NCI-H510A (cell line): ENCODE results near the gene LPP.
"Not testable (repeated sequence)": the region's sequence is repeated elsewhere in the genome, so short reads cannot be mapped to it uniquely, and the experiment has no call there.

Source experiments
- DNase-seq: peaks from one replicate; lab custom pipeline; 2025; lab: John Stamatoyannopoulos, UW

LPP gene

GRCh38 chr3:188154014-188154808 lies at the start of gene LPP:
Gene LPP (plus strand): TSS chr3:188154157. CDS start chr3:188406121, 251,964 bp downstream.
- peak; percentile 57 for DNase-seq

GRCh38 chr3:188106006-188106405 lies 48.0 kb upstream of the LPP start:
- no peak for DNase-seq

GRCh38 chr3:188106454-188106853 lies 47.5 kb upstream of the LPP start:
- no peak for DNase-seq

GRCh38 chr3:188106887-188107830 lies 46.8 kb upstream of the LPP start:
- DNase-seq: no peak

GRCh38 chr3:188108703-188109412 lies 45.1 kb upstream of the LPP start:
- DNase-seq: no peak

- no peak for DNase-seq
Observed at GRCh38 chr3:188111002-188111584, 42.9 kb upstream of the LPP start.

GRCh38 chr3:188113756-188114155 lies 40.2 kb upstream of the LPP start:
- DNase-seq: no peak

- no peak for DNase-seq
Observed at GRCh38 chr3:188119846-188120245, 34.1 kb upstream of the LPP start.

- DNase-seq: no peak
Observed at GRCh38 chr3:188122571-188123169, 31.3 kb upstream of the LPP start.

- DNase-seq: no peak
Observed at GRCh38 chr3:188123170-188123905, 30.6 kb upstream of the LPP start.

GRCh38 chr3:188124184-188124583 lies 29.8 kb upstream of the LPP start:
- no peak for DNase-seq

- DNase-seq: no peak
Observed at GRCh38 chr3:188125076-188125475, 28.9 kb upstream of the LPP start.

GRCh38 chr3:188126276-188126675 lies 27.7 kb upstream of the LPP start:
- no peak for DNase-seq

- no peak for DNase-seq
Observed at GRCh38 chr3:188126934-188127333, 27.0 kb upstream of the LPP start.

- no peak for DNase-seq
Observed at GRCh38 chr3:188128905-188129304, 25.1 kb upstream of the LPP start.

GRCh38 chr3:188131023-188131422 lies 22.9 kb upstream of the LPP start:
- not testable (repeated sequence) for DNase-seq

GRCh38 chr3:188133219-188133618 lies 20.7 kb upstream of the LPP start:
- no peak for DNase-seq

- no peak for DNase-seq
Observed at GRCh38 chr3:188133646-188134045, 20.3 kb upstream of the LPP start.

- DNase-seq: no peak
Observed at GRCh38 chr3:188134079-188134478, 19.9 kb upstream of the LPP start.

- DNase-seq: no peak
Observed at GRCh38 chr3:188134856-188135255, 19.1 kb upstream of the LPP start.

- no peak for DNase-seq
Observed at GRCh38 chr3:188135271-188135670, 18.7 kb upstream of the LPP start.
